NCI-H2171 treated with DMSO at 0.1 percent for 48 hours (cell line): ENCODE results near the gene RSAD2.
"Not testable (repeated sequence)": the region's sequence is repeated elsewhere in the genome, so short reads cannot be mapped to it uniquely, and the experiment has no call there.

Source experiments
- DNase-seq: peaks from one replicate; lab custom pipeline; 2025; lab: John Stamatoyannopoulos, UW

Gene RSAD2

DNA sequence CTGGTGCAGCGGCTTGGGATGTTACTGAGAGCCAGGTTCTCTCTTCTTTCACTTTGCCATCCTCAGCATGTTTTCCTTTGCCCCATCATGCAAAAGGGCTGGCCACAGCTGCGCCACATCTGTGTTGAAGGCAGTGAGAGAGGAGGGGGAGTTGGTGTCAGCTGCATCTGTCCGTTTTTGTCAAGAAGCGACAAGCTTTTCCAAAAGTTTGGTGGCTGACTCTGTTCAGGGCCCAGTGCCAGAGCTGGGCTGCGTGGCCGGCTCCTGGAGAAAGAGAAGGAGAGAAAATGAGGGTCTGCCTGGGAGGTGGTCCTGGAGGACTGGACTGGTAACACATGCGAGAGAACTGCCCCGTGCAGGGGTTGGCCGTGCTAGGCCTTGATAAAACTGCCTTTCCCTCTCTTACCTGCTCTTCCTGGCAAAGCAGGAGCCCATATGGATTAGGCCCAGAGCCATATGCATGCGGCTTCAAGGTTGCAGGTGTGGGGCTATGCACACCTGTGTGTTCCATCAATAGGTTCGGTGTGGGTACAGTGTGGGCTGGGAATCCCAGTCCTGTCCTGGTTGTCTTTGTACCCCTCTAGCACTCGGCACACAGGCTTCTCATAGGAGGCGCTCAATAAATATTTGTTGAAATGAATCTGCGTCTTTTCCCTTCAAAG is 48.6 kb downstream of the RSAD2 start:
- DNase-seq: no peak

DNA sequence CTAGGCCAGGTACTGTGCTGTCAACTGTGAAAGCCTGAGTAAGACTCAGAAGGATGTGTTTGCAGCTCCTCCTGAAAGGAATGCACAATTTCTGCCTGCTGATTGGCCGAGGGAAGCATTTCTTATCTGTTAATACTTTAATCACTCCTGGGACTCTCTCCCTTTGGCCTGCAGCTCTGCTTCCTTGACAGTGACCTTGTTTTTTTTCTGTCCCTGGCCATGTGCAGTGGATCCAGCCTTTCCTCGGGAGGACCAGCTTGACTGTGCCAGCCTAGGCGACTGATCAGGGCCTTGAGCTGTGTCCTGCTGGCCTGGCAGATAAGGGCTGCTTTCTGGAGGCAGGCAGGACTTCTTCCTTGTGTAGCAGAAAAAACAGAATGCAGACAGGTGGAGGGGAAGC is 49.6 kb downstream of the RSAD2 start:
- DNase-seq: no peak

DNA sequence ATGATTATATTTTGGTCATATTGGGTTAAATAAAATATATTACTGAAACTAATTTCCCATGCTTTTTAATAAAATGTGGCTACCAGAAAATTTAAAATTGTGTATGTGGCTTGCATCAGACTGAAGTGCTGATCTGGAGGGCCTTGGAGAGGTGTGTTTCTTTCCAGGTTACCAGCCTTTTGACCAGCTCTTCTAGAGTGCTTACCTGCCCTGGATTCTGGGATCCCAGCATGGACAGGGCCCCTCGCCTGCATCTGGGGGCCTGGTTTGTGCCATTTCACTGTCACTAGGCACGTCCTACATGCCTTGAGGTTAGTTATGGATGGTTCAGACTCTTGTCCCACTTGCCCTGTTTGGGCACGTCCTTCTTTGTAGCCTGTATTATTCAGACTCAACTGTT is 50.2 kb downstream of the RSAD2 start:
- no peak for DNase-seq

DNA sequence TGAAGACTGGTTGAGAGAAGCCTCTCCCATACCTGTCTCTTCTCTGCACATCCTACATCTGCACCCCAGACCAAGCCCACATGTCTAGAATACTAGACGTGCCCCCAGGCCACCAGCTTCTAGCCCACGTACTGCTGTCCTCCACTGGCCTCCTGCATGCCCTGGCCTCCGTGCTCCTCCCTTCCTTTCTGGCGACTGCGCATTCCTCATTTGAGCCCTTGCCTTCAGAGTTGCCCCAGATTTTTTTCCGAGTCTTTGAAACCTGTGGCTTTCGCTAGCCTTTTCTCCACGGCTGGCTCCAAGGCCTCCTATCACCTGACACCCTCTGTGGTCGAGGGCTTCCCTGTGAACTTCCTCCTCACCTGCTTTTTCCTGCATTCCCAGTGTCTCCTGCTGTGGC is 50.9 kb downstream of the RSAD2 start:
- no peak for DNase-seq

DNA sequence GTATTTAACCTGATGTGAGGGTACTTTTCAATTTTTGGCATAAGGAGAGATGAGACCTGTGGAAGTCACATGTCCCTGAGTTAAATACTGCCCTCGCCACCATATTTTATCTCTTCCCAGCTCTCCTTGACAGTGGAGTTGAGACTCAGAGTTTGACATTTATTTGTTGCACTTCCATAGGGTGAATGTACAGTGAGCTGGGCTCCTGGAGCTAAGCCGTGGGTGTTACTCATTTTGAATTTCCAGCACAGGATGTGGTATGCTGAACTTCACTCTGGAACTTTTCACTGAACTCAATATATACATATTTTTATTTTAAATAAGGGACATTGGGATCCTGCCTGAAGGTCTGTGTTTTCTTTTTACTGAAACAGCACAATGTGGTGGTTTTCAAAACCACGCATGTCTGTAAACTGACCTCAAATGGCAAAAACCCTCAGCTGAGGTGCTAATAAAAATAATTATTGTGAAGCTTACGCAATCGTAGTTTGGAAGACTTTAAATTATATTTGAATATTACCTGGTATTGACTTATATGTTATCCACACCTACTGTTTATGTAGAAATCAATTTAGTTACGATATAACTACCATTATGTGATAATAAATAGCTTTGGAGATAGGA is 51.7 kb downstream of the RSAD2 start:
- no peak for DNase-seq

DNA sequence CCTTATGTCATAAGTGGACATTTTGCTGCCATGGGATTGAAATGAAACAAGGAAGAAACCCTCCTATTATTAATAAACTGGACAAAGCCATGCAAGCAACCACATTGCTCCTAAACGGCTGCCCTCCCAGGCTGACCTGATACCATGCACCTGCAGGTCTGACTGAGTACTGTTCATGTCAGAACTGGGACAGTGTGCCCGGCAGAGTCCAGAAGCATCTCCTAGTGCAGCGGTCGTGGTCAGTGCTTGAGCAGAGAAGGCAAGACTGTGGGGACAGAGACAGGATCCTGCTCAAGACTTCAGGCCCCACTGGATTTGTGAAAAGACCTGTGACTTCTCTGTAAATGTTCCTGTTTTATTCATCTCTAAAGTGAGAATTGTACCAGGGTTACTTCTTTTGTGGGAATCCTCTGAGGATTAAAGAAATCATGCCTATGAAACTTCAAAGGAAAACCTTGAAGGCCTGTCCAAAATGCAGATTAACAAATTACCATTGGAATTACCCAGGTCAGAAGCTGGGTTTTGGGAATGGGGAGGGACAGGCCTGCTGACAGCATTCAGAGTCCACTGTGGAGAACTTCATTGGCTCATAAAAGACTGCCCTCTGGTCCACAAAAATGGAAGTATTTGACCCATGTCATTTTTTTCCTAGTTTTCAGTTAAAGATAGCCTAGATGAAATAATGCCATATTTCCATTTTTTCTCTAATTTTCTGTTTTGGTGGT is 53.5 kb downstream of the RSAD2 start:
- DNase-seq: no peak

DNA sequence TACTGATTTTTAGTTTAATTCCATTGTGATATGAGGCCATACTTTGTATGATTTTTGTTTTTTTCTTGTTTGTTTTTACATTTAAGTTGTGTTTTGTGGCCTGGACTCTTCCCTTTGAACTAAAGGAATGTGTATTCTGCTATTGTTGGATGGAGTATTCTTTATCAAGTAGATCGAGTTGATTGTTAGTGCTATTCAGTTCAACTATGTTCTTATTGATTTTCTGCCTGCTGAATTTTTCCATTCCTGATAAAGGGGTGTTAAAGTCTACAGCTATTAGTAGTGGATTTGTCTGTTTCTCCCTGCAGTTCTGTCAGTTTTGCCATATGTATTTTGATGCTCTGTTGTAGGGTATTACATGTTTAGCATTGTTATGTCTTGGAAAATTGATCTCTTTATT is 54.2 kb downstream of the RSAD2 start:
- DNase-seq: no peak

DNA sequence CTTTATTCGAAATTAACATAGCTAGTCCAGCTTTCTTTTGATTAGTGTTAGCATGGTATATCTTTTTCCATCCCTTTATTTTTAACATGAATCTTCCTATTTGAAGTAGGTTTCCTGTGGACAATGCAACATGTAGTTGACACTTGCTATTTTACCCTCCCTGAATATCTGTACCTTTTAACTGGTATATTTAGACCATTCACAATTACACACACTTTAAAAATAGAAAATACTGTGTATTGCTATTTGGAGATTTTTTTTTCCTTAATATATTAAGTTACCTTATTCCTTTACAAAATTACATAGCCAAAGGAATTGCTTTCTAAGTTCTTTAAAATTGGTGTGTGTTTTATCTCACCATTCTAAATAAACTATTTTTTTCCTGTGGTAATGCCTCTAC is 54.6 kb downstream of the RSAD2 start:
- DNase-seq: no peak

DNA sequence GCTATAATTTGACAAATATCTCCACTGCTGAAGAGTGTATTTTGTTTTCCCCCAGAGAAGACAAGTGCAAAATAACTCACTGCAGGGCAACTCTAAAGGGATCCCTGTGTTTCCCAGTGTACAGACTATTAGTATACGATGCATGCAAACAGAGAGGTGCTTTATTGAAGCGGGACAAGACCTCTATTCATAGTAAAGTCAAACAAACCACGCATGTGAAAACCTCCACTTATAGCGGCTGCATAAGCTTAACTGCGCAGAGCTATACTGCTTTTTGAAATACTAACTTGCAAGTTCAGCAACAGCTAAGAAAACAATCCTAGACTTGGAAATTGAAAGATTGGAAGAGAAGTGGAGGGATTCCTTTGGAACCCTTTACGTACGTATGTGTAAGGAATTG is 55.3 kb downstream of the RSAD2 start:
- no peak for DNase-seq

DNA sequence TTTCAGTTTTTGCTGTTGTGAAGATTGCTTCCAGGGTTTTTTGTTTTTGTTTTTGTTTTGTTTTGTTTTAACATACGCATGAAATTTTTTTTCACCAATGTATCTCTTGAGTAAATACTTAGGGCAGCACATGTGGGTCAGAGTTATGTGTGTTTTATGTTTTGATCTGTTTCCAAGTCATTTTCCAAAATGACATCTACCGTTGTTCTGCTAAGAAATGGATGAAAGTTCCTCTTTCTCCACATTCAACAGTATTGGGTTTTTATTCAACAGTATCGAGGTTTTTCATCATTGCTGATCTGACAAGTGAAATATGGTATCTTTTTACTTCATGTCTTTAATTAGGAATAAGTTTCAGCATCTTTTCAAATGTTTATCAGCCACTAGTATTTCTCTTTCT is 56.3 kb downstream of the RSAD2 start:
- no peak for DNase-seq

DNA sequence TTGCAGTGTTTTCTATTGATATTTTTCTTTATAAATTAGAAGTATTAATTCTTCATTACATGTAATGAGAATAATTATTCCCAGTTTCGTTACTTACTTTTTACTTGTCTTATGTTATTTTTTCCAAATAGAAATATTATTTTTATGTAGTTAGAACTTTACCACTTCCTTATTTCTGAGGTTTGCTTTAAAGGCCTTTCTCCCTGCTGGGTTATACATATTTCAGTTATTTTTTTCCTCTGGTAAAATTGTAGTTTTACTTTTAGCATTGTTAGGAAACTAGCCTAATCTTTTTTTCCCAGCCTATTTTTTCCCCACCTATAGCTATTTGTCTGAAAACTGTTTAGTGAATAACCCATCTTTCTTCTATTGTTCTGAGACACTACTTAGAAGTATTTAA is 56.8 kb downstream of the RSAD2 start:
- DNase-seq: no peak

DNA sequence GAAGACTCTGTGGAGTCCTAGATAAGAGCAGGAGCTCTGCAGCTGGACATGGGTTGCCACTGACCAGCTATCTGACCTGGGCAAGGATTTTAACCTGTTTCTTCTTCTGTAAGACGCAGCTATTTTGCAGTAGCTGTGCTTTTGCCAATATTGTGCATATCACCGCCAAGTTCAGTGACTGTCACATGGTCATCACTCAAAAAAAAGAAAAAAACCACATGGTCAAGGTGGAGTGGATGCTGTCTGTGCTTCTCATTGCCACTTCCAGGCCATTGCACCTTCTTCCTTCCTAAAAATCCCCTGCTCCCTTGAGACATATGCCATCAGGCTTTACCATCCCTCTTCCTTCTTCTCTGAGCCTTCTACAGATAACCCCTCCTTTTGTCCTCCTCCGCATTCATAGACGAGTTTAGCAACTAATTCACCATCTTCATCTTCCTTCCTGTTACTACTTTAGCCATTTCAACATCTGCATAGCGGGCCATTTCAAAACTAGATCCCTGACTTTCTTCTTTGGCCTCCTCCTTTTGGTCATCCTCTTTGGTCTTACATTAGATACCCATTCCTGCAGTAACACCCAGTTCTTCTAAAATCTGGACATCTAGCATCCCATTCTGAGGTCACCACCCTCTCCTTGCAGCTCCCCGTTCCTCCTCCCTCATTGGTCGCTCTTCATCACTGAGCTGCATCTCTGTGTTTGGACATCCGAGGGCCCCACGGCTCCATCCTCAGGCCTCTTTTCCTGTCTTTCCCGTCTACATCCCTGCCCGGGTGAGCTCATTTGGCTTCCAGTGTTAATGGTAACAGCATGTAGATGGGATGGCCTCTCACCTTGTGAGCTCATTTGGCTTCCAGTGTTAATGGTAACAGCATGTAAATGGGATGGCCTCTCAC is 57.4 kb downstream of the RSAD2 start:
- DNase-seq: no peak

DNA sequence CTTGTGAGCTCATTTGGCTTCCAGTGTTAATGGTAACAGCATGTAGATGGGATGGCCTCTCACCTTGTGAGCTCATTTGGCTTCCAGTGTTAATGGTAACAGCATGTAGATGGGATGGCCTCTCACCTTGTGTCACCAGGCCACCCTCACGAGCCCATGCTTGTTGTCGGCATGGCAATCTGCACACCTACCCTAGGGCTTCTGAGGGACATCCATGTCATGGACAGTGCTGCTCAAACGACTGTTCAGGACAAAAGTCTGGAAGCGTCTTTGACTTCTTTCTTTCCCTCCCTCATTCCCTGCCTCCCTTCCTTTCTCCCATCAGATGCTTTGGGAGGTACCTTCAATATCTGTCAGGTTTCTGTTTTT is 58.1 kb downstream of the RSAD2 start:
- DNase-seq: not testable (repeated sequence)

DNA sequence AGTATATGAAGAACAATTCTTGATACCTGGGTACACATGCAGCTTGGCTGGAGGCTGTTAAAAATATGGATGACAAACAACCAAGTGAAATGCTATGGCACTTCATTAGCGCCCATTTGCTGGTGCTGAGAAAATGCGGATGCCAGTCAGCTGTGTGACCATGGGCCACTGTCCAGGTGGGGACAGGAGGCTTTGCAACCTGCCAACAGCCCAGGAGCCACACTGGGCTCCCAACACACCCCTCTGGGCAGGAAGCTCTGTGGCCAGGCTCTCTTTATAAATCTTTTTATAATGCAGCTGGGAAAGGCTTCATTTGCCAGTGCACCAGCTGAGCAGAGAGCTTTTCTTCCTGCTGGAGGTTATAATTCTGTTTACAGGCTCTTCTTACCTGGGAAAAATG is 59.6 kb downstream of the RSAD2 start:
- DNase-seq: no peak

DNA sequence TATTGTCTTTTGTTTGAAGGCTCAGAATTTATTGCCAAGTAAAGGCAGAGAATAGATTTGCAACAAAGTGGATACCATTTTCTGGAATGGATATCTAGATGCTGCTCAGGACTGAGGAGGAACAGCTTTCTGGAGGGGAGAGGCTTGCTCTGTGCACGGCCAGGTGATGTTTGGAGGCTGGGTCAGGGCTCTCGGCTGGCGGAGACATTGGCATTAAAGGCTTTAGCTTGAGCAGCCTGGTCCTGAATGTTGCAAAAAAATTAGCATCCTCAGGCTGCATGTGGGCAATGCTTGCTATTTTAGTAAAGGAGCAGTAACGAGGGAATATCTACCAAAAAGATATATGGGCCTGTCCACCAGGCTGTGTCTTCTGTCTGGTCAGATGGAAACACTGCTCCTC is 60.0 kb downstream of the RSAD2 start:
- DNase-seq: no peak

DNA sequence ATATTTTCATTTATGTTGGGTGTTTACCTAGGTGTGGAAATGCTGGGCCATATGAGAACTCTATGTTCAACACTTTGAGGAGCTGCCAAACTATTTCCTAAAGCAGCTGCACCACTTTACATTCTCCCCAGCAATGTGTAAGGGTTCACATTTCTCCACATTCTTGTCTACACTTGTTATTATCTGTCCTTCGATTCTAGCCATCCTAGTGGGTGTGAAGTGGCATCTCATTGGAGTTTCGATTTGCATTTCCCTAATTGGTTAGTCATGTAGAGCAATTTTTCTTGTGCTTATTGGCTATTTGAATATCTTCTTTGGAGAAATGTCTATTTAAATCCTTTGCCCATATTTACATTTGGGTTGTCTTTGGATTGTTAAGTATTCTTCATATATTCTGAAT is 61.5 kb downstream of the RSAD2 start:
- DNase-seq: no peak

DNA sequence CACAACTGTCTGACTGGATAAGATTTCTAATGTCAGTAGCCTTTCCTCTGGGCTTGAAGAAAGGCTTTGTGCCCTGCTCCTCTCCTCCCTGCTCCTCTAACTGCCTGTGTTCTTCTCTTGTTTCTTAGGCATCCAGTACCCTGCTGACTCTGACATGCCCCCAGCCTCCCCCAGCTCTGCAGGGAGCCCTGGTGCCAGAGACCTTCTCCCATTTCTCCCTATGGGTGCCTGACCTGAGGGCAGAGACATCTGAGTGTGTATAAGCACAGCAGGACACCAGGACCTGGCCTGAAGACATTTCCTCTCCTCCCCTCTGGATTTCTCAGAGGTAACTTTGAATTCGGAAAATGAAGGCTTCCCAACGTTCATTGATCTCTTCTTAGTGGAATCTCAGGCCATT is 63.2 kb downstream of the RSAD2 start:
- no peak for DNase-seq

DNA sequence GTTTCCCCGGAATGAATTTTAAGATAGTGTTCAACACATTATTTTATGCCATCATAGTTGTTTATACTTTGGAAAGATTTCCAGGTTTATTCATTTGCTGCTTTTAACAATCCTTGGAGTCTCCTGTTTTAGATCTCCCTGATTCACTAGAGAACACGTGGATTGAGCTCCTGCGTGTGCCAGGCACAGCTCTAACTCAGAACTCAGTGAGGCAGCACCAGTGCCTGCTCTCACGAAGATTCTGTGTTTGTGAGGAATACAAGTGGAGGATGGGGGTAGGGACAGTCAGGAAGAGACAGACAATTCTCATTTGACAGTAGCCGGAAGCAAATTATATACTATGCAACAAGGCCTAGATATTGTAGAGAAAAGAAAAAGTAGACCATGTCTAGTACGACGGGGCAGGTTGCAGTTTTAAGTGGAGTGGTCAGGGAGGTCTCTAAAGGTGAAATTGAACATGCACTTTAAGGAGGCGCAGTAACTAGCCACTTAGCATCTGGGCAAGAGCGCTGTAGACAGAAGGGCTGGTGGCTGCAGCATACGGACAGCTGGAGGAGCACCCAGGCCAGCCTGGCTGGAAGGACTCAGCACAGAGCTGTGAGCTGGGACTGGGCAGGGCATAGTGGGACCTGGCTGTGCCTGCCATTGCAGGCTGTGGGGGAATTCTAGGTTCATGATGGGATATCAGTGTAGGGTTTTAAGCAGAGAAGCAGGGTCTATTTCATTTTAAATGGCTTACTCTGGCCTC is 63.9 kb downstream of the RSAD2 start:
- DNase-seq: no peak

DNA sequence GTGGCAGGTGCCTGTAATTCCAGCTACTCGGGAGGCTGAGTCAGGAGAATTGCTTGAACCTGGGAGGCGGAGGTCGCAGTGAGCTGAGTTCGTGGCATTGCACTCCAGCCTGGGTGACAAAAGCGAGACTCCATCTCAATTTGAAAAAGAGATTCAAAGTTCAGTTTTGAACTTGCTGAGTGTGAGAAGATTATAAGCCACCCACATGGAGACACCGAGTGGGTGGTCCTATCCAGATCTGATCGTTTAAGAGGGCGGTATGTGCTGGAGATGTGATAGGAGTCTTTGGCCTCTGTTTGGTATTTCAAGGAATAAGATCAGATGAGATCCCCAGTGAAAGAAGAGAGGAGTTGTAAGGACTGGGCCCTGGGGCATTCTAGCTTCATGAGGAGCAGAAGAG is 65.3 kb downstream of the RSAD2 start:
- DNase-seq: no peak

DNA sequence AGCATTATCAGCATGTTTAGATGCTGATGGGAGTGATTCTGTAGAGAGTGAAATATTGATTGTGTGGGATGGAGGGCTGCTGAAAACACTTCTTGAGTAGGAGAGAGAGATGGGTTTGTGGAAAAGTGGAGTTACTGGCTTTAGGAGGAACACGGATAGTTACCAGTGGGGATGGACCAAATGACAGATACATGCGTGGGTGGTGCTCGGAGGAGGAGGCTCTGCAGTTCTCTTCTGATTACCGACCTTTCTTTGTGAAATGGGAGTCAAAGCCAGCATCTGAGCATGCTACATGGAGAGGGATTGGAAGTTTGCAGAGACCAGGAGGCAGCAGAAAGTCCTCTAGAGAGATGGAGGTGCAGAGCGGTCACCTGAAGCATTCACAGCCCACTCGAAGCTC is 65.9 kb downstream of the RSAD2 start:
- no peak for DNase-seq

DNA sequence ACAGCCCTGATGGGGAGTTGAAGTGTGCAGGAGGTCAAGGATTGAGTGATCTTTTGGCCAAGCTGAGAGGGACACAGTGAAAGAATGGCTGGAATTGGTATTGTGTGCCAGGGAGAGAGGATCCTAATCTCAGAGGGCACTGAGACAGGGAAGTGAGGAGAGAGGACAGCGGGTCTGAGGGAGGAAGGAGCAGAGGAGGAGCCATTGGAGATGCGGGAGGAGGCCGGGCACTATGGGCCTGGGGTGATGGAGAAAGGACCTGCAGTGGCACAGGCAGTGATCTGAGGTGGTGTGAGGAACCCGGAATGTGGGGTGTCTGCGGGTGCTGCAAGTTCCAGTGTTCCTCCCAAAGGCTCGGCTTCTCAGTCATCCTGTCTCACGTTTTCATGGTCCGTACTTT is 66.4 kb downstream of the RSAD2 start:
- no peak for DNase-seq

DNA sequence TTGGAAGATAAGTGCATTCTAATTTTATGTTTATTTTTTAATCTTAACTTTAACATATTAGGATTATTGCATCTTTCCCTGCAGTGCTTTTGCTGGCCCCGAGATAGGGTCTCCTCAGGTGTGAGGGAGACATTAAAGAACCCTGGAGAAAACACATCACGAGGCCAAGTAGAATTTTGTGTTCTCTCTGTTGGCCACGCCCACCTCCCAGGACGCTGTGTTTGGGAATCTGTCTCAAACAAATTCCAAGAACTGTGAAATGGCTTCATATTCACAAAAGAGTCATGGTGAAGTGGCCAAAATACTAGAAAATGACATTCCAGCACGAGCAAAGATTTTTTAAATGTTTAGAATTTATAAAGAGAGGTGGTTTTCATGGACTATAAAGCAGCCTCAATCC is 67.0 kb downstream of the RSAD2 start:
- DNase-seq: no peak
